Large intestine (tissue), 3 donors: ENCODE data around the gene ROBO2. TPM values are rescaled to one million over a fixed set of nuclear protein-coding genes. Genes with fewer than 3 reads are reported as not detected.

Experiments
- DNase-seq, 2 donors: peaks; one replicate each; pipeline versions ENCODE4 v3.0.0 to v3.0.0-alpha.2; 2013
- H3K27ac ChIP-seq: one replicate; pipeline ENCODE4 v1.5.1; 2013; ENCODE audit warnings: low read length
- H3K27me3 ChIP-seq: 2 replicates; pipeline ENCODE4 v1.6.1; 2013; ENCODE audit warnings: low read length; ENCODE audit not compliant: control insufficient read depth, insufficient read depth
- H3K36me3 ChIP-seq: 2 replicates; pipeline ENCODE4 v1.6.1; 2013; ENCODE audit warnings: low read length; ENCODE audit not compliant: control insufficient read depth, insufficient read depth
- H3K4me1 ChIP-seq: one replicate; pipeline ENCODE4 v1.6.1; 2013; ENCODE audit warnings: low read length; ENCODE audit not compliant: control insufficient read depth, insufficient read depth
- H3K4me3 ChIP-seq: one replicate; pipeline ENCODE4 v1.5.1; 2013; ENCODE audit warnings: low read length
- H3K9me3 ChIP-seq: one replicate; pipeline ENCODE4 v1.6.1; 2013; ENCODE audit warnings: mild to moderate bottlenecking, low read depth, low read length, moderate library complexity; ENCODE audit not compliant: control insufficient read depth
- WGBS: methylation state at CpG from one replicate; pipeline ENCODE4 v1.1.5; 2013; ENCODE audit warnings: low lambda C conversion rate; ENCODE audit not compliant: insufficient coverage; 5-methylcytosine and 5-hydroxymethylcytosine counted together
- polyA plus RNA-seq: library from polyadenylated mRNA; unstranded; fragments of 120-200 nt; gene quantifications from one replicate; pipeline ENCODE4 v1.2.1, GENCODE V29; 2013

ROBO2 gene
- polyA plus RNA-seq, 1 donor: 9.6 TPM

GRCh38 chr3:77147836-77148578 lies 108.1 kb downstream of the ROBO2 start:
- 80% methylated on average over 1 of the region's 8 CpGs for WGBS
- Histone ChIP-seq H3K4me3 (no peak overlapping the region), H3K9me3 (no peaks in the 10 kb centered on the region), H3K27me3 (no peaks in the 10 kb centered on the region), H3K27ac (no peak overlapping the region), H3K4me1 (no peaks in the 10 kb centered on the region), H3K36me3 (no peaks in the 10 kb centered on the region)
- peak in 1 of 2 donors; percentile 37 for DNase-seq

GRCh38 chr3:77149382-77149781 lies 109.5 kb downstream of the ROBO2 start:
- Histone ChIP-seq H3K36me3 (no peaks in the 10 kb centered on the region), H3K4me3 (no peak overlapping the region), H3K27me3 (no peaks in the 10 kb centered on the region), H3K4me1 (no peaks in the 10 kb centered on the region), H3K9me3 (no peaks in the 10 kb centered on the region), H3K27ac (no peak overlapping the region)
- WGBS: no CpG with 5 or more reads among the region's 2 CpGs
- no peak for DNase-seq

- Histone ChIP-seq H3K4me1 (no peaks in the 10 kb centered on the region), H3K36me3 (no peaks in the 10 kb centered on the region), H3K27me3 (no peaks in the 10 kb centered on the region), H3K9me3 (no peaks in the 10 kb centered on the region), H3K27ac (no peak overlapping the region), H3K4me3 (no peak overlapping the region)
- 88% methylated on average over 6 of the region's 7 CpGs for WGBS
- DNase-seq: no peak
These were observed 110.1 kb downstream of the ROBO2 start for GRCh38 chr3:77150028-77150427.

DNA sequence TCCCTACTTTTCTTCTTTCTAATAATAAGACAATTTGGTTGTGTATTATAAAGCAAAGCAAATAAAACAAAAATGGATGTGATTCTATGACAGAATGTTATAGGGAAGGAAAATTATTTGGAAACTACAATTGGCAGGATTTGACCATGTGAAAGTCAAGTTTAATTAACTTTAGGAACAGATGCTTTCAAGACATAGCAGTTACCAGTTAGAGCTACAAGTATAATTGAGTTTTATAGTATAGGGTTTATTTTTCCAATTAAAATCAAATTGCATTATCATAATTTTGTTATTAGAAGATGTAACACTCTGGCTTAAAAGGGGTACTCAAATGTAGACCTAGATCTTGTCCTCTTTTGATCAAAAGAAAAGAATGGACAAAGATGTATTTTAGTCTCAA lies 110.9 kb downstream of the ROBO2 start:
- Histone ChIP-seq H3K36me3 (no peaks in the 10 kb centered on the region), H3K9me3 (no peaks in the 10 kb centered on the region), H3K4me1 (no peaks in the 10 kb centered on the region), H3K27me3 (no peaks in the 10 kb centered on the region), H3K4me3 (no peak overlapping the region), H3K27ac (no peak overlapping the region)
- DNase-seq: no peak

DNA sequence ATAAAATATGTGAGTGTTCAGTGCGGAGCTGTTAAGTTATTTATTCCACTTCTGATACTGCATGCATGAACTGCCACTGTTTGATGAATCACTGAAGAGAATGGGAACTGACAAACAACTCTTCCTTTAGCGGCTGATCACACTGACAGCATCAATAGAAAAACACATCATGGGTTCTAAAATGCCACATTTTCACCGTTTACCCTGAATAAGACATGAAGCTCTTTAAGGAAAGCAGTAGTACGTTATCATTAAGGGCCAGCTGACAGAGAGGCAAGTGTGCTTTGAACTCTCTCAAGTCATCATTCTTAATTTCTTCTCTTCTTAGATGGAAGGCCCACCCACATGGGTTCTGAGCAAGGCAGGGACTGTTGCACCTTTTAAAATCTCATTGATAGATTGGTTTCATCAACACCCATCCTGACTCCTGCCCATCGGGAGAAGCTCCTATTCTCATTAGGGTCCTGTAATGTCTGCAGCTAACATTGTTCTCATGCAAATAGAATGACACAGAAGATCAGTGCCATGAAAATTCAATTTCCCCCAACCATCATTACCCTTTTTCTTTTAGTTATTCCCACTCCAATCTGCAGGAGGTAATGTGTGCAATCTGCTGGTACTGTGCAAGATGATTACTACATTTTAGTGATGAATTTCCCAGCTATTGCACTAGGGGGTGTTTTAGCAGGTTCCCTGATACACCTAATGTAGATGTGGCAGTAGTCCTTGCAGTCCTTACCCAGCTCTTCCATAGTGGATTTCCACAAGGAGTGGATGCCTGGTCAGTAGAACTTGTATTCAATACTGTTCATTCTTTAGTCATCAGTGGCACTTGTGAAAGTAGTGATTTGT lies 119.1 kb downstream of the ROBO2 start:
- no peaks in the 10 kb centered on the region for H3K4me1 ChIP-seq
- DNase-seq: no peak

GRCh38 chr3:77160931-77161497 lies 121.1 kb downstream of the ROBO2 start:
- Histone ChIP-seq H3K36me3 (no peaks in the 10 kb centered on the region), H3K9me3 (no peaks in the 10 kb centered on the region), H3K4me1 (no peaks in the 10 kb centered on the region), H3K27me3 (no peaks in the 10 kb centered on the region), H3K4me3 (no peak overlapping the region), H3K27ac (no peak overlapping the region)
- no CpG with 5 or more reads among the region's 2 CpGs for WGBS
- DNase-seq: no peak

More for the DNA sequence above, 119.1 kb downstream of the ROBO2 start:
- H3K27ac ChIP-seq: no peak overlapping the region
- no peaks in the 10 kb centered on the region for H3K9me3 ChIP-seq
- no peak overlapping the region for H3K4me3 ChIP-seq
- no peaks in the 10 kb centered on the region for H3K27me3 ChIP-seq
- 100% methylated on average over 1 of the region's 5 CpGs for WGBS
- H3K36me3 ChIP-seq: no peaks in the 10 kb centered on the region

DNA sequence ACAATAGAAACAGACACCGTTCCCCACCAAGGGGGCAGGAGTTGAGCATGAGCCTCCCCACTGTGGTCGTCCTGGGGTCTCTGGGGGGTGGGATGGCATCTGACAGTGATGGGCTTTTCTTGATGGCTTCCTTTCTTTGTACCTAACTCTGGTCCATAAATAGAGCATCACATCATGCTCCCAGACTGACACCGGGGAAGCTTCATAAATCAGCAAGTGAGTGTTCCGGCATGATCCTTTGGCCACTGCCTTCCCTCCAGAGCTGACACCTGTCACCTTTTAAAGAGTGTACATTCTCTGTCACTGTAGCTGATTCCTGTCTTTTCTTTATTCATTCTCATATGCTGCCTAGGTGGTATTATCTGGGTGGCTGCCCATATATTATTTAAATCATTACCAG lies 129.9 kb downstream of the ROBO2 start:
- DNase-seq: no peak
- WGBS: 40% methylated on average over 1 of the region's 4 CpGs
- no peaks in the 10 kb centered on the region for H3K27me3 ChIP-seq
- H3K4me1 ChIP-seq: no peaks in the 10 kb centered on the region
- no peaks in the 10 kb centered on the region for H3K9me3 ChIP-seq
- no peak overlapping the region for H3K4me3 ChIP-seq
- H3K27ac ChIP-seq: no peak overlapping the region
- H3K36me3 ChIP-seq: no peaks in the 10 kb centered on the region

GRCh38 chr3:77171026-77171425 lies 131.1 kb downstream of the ROBO2 start:
- Histone ChIP-seq H3K4me1 (no peaks in the 10 kb centered on the region), H3K27me3 (no peaks in the 10 kb centered on the region), H3K4me3 (no peak overlapping the region), H3K9me3 (no peaks in the 10 kb centered on the region), H3K36me3 (no peaks in the 10 kb centered on the region), H3K27ac (no peak overlapping the region)
- 100% methylated on average over 1 of the region's 5 CpGs for WGBS
- no peak for DNase-seq

GRCh38 chr3:77179762-77180161 lies 139.9 kb downstream of the ROBO2 start:
- H3K36me3 ChIP-seq: no peaks in the 10 kb centered on the region
- no peak for DNase-seq

GRCh38 chr3:77182341-77182740 lies 142.4 kb downstream of the ROBO2 start:
- H3K4me3 ChIP-seq: no peak overlapping the region
- no peak overlapping the region for H3K27ac ChIP-seq
- no peaks in the 10 kb centered on the region for H3K4me1 ChIP-seq
- no peaks in the 10 kb centered on the region for H3K9me3 ChIP-seq
- 57% methylated on average over 1 of the region's 4 CpGs for WGBS
- H3K36me3 ChIP-seq: no peaks in the 10 kb centered on the region
- DNase-seq: no peak
- no peaks in the 10 kb centered on the region for H3K27me3 ChIP-seq

More at GRCh38 chr3:77179762-77180161, 139.9 kb downstream of the ROBO2 start:
- no peaks in the 10 kb centered on the region for H3K4me1 ChIP-seq
- no CpG with 5 or more reads among the region's 5 CpGs for WGBS
- no peaks in the 10 kb centered on the region for H3K27me3 ChIP-seq
- H3K9me3 ChIP-seq: no peaks in the 10 kb centered on the region
- no peak overlapping the region for H3K4me3 ChIP-seq
- no peak overlapping the region for H3K27ac ChIP-seq
